AG10803 (cell line): ENCODE results near the gene PPCS.
"Not testable (repeated sequence)": the region's sequence is repeated elsewhere in the genome, so short reads cannot be mapped to it uniquely, and the experiment has no call there.

Source experiments
- DNase-seq: peaks from one replicate; pipeline ENCODE4 v3.0.0; 2010; ENCODE audit warnings: low read depth
- H3K4me3 ChIP-seq: 2 replicates; pipeline ENCODE4 v1.5.1; 2011; ENCODE audit warnings: mild to moderate bottlenecking, low read length, control low read depth
- TF ChIP-seq, protein P1 (sequence below): conservative IDR thresholded peaks from 2 replicates; pipeline ENCODE4 v1.5.1; 2011; ENCODE audit warnings: mild to moderate bottlenecking, low read length, control low read depth, inconsistent platforms

Gene PPCS

DNA sequence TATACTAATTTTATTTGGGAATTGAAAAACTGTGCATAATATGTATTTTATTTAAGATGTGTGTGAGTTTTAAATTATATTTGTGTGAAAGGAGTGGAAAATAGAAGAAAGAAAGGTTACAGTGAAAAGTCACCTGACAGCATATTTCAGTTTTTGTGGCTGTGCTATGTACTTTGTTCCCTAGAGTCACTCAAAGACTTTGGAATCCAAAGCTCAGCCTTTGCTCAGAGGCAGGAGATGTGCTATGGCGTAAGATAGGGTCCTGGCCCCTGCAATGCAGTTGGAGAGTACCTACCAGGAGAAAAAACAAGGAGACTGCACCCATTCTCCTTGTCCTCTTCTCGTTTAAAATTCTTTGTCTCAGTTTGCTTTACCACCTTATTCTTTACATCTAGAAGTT lies 9.7 kb downstream of the PPCS start:
- no peak for DNase-seq
- TF ChIP-seq, protein P1, sequence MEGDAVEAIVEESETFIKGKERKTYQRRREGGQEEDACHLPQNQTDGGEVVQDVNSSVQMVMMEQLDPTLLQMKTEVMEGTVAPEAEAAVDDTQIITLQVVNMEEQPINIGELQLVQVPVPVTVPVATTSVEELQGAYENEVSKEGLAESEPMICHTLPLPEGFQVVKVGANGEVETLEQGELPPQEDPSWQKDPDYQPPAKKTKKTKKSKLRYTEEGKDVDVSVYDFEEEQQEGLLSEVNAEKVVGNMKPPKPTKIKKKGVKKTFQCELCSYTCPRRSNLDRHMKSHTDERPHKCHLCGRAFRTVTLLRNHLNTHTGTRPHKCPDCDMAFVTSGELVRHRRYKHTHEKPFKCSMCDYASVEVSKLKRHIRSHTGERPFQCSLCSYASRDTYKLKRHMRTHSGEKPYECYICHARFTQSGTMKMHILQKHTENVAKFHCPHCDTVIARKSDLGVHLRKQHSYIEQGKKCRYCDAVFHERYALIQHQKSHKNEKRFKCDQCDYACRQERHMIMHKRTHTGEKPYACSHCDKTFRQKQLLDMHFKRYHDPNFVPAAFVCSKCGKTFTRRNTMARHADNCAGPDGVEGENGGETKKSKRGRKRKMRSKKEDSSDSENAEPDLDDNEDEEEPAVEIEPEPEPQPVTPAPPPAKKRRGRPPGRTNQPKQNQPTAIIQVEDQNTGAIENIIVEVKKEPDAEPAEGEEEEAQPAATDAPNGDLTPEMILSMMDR: no peak
- H3K4me3 ChIP-seq: no peak overlapping the region

DNA sequence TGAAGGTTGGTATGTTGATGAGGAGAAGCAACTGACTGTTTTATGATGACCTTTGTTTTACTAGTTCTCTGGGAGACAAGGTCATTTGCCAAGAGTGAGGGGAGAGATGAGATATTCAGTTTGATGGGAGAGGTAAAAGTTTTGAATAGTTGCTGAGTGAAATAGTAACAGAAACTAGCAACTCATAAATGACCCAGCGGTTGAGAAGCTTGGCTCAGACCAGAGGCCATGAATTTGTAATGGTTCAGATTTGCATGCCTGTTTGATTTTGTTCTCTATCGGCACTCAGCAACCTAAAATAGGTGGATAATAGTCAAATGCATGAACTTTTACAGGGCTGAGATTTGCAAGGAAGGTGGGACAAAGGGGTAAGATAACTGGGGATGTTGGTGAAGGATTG lies 13.4 kb downstream of the PPCS start:
- no peak overlapping the region for H3K4me3 ChIP-seq
- no peak for DNase-seq

DNA sequence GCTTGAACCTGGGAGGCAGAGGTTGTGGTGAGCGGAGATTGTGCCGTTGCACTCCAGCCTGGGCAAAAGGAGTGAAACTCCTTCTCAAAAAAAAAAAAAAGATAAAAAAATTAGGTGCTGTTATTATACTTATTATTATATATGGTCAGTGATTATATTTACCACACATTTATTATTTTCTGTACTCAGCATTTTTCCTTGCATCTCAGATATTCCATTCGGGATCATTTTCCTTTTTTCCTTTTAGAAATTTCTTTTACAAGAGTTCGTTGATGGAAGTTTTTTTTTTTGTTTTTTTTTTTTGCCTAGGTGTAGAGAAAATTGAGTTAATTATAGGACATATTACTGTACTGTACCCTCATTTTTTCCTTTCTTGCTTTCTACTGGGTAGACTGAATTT lies 20.3 kb downstream of the PPCS start:
- no peak overlapping the region for H3K4me3 ChIP-seq
- no peak for DNase-seq
- TF ChIP-seq, protein P1: no peak

More for the DNA sequence above, 13.4 kb downstream of the PPCS start:
- TF ChIP-seq, protein P1: no peak

DNA sequence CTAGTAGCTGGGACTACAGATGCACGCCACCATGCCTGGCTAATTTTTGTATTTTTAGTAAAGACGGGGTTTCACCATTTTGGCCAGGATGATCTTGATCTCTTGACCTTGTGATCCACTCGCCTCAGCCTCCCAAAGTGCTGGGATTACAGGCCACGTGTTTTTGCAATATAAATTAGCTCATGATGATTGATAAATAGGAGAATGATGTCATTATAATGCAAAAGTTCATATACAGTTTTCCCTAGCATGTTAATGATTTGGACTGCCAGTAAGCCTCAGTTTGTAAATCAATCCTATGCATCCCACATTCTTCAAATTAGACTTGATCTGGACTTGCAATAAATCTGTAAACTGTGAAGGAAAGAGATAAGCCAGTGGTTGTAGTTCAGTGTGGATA lies 21.0 kb downstream of the PPCS start:
- not testable (repeated sequence) for H3K4me3 ChIP-seq, DNase-seq

DNA sequence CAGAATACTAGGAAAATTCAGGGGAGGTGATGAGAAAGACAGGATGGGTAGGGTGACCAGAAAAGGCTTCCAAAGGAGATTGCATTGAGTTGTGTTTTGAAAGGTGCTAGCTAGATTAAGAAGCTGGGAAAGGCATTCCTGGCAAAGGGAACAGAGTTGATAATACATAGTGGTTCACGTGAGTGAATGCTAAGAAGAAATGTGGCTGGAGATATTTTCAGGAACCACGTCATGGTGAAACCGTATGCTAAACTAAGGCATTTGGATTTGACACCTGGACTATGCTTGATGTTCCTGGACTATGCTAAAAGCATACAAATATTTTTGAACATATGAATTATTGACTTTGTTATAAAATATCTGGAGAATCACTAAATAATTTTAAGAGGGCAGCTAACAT lies 21.4 kb downstream of the PPCS start:
- no peak for DNase-seq
- TF ChIP-seq, protein P1: no peak
- no peak overlapping the region for H3K4me3 ChIP-seq

DNA sequence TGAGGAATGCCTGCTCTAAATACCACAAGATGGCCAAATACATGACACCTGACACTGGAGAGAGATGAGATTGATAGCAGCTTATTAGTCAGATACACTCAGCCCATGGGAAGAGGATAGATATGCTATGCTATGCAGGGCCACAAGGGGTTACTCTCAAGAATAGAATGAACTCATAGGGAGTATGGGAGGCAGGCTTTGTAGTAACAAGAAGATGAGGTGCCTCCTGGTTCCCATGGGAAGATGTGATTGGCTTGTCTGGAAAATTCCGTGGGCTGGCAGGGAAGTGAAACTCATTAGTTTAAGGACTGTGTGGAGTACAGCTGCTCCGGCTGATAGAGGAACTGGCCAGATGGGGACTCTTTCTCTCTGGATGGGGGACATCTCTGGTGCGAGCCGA lies 23.3 kb downstream of the PPCS start:
- peak; percentile 5 for DNase-seq
- H3K4me3 ChIP-seq: no peak overlapping the region
- TF ChIP-seq, protein P1: no peak

DNA sequence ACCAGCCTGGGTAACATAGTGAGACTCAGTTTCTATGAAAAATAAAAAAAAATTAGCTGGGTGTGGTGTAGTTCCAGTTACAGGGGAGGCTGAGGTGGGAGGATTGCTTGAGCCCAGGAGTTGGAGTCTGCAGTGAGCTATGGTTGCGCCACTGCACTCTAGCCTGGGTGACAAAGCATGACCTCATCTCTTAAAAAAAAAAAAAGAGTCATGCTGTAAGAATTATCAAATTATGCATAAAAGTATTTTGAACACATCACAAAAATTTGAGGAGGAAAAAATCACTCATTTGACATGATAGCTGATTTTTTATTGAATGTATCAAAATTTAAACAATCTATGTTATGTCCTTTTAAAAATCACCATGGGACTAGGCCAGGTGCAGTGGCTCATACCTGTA lies 24.6 kb downstream of the PPCS start:
- H3K4me3 ChIP-seq: no peak overlapping the region
- TF ChIP-seq, protein P1: no peak
- peak; percentile 5 for DNase-seq

DNA sequence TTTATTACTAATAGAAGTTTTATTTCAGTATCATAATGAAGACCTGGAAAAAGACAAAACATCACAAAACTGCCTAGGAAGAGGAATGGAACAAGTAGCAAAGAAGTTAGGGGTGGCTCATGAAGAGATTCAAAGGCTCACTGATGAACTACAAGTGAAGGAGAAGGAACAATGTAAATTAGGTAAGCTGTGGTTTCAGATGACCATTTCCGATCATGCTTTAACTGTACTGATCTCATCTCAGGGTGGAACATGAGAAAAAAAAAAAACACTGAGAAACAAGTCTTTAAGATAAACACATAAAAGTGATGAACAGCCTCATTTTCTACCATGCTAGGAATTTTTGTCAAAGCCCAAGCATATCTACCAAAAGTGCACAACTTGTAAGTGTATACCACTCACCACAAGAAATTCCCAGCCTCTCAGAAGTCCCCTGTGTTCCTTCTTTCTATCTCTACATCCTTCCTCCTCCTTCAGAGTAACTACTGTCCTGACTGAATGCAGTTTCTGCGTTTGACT lies 26.4 kb downstream of the PPCS start:
- TF ChIP-seq, protein P1: no peak

More for the DNA sequence above, 26.4 kb downstream of the PPCS start:
- no peak overlapping the region for H3K4me3 ChIP-seq
- no peak for DNase-seq
